Measurements from ENCODE around the gene BST2.

The BST2 gene

GRCh38 chr19:17420475-17420924 lies 15.1 kb upstream of the BST2 start:
- Histone ChIP-seq H3K27me3 (ENCODE audit: insufficient read depth, low read depth) (no peaks in the 10 kb centered on the region), H3K4me3 (IDR thresholded peaks at IDR 0.05; ENCODE audit: insufficient read depth, low read depth, low read length) (no peak overlapping the region), H3K4me1 (ENCODE audit: low read depth, poor library complexity, severe bottlenecking) (peaks cover 13% of the 10 kb centered on the region), H3K36me3 (ENCODE audit: insufficient read depth) (no peaks in the 10 kb centered on the region), H3K27ac (peak overlapping the region; percentile 24; the same call in 1 of the 2 replicates), H3K4me2 (peak overlapping the region; percentile 78), H4K20me1 (ENCODE audit: insufficient read depth) (no peaks in the 10 kb centered on the region), H2AFZ (ENCODE audit: low read depth) (peak overlapping the region; percentile 86), H3K9ac (peak overlapping the region; percentile 53; the same call in 1 of the 2 replicates), H3K79me2 (ENCODE audit: insufficient read depth, low read depth) (no peaks in the 10 kb centered on the region)
- no peak for TF ChIP-seq CTCF (conservative IDR thresholded peaks at IDR 0.05; ENCODE audit: low read depth, low read length)

- Histone ChIP-seq H3K4me1 (ENCODE audit: low read depth, poor library complexity, severe bottlenecking) (peaks cover 13% of the 10 kb centered on the region), H2AFZ (ENCODE audit: low read depth) (peak within 1 kb of the TSS; percentile 86), H3K27ac (peak within 1 kb of the TSS; percentile 24; the same call in 1 of the 2 replicates), H3K4me2 (peak within 1 kb of the TSS; percentile 78), H4K20me1 (ENCODE audit: insufficient read depth) (no peaks in the 10 kb centered on the region), H3K27me3 (ENCODE audit: insufficient read depth, low read depth) (no peaks in the 10 kb centered on the region), H3K9ac (peak within 1 kb of the TSS; percentile 53; the same call in 1 of the 2 replicates), H3K79me2 (ENCODE audit: insufficient read depth, low read depth) (no peaks in the 10 kb centered on the region), H3K4me3 (IDR thresholded peaks at IDR 0.05; ENCODE audit: insufficient read depth, low read depth, low read length) (no peak within 1 kb of the TSS), H3K36me3 (ENCODE audit: insufficient read depth) (no peaks in the 10 kb centered on the region)
- TF ChIP-seq CTCF (conservative IDR thresholded peaks at IDR 0.05; ENCODE audit: low read depth, low read length), result no peak
Observed at GRCh38 chr19:17419621-17420474, 14.4 kb upstream of the BST2 start, which contains the start of gene MVB12A. Gene MVB12A, plus strand, starts transcription at chr19:17420047. Its CDS starts 89 bp downstream, at chr19:17420136.

- no peaks in the 10 kb centered on the region for H3K36me3 ChIP-seq (ENCODE audit: insufficient read depth)
Observed at GRCh38 chr19:17419154-17419620, 13.8 kb upstream of the BST2 start.

GRCh38 chr19:17418710-17419109 lies 13.3 kb upstream of the BST2 start:
- peaks cover 19% of the 10 kb centered on the region for H3K4me1 ChIP-seq (ENCODE audit: low read depth, poor library complexity, severe bottlenecking)
- no peaks in the 10 kb centered on the region for H3K79me2 ChIP-seq (ENCODE audit: insufficient read depth, low read depth)
- H3K27me3 ChIP-seq (ENCODE audit: insufficient read depth, low read depth), result no peaks in the 10 kb centered on the region
- peak overlapping the region; percentile 65 for H3K4me2 ChIP-seq
- no peak overlapping the region for H3K4me3 ChIP-seq (IDR thresholded peaks at IDR 0.05; ENCODE audit: insufficient read depth, low read depth, low read length)
- no peaks in the 10 kb centered on the region for H3K36me3 ChIP-seq (ENCODE audit: insufficient read depth)
- no peaks in the 10 kb centered on the region for H4K20me1 ChIP-seq (ENCODE audit: insufficient read depth)
- no peak overlapping the region for H3K9ac ChIP-seq
- H3K27ac ChIP-seq, result no peak overlapping the region
- H2AFZ ChIP-seq (ENCODE audit: low read depth), result peak overlapping the region; percentile 63; the same call in 1 of the 2 replicates
- TF ChIP-seq CTCF (conservative IDR thresholded peaks at IDR 0.05; ENCODE audit: low read depth, low read length), result no peak

More at GRCh38 chr19:17419154-17419620, 13.8 kb upstream of the BST2 start:
- Histone ChIP-seq H3K4me1 (ENCODE audit: low read depth, poor library complexity, severe bottlenecking) (peaks cover 15% of the 10 kb centered on the region), H4K20me1 (ENCODE audit: insufficient read depth) (no peaks in the 10 kb centered on the region), H3K4me2 (peak overlapping the region; percentile 65), H3K4me3 (IDR thresholded peaks at IDR 0.05; ENCODE audit: insufficient read depth, low read depth, low read length) (no peak overlapping the region), H3K27ac (no peak overlapping the region), H3K9ac (peak overlapping the region; percentile 12; the same call in 1 of the 2 replicates), H2AFZ (ENCODE audit: low read depth) (peak overlapping the region; percentile 63), H3K79me2 (ENCODE audit: insufficient read depth, low read depth) (no peaks in the 10 kb centered on the region), H3K27me3 (ENCODE audit: insufficient read depth, low read depth) (no peaks in the 10 kb centered on the region)
- no peak for TF ChIP-seq CTCF (conservative IDR thresholded peaks at IDR 0.05; ENCODE audit: low read depth, low read length)

All from KMS-11 (cell line).